ENCODE data around the gene AK6. TPM values are rescaled to one million over a fixed set of nuclear protein-coding genes. Genes with fewer than 3 reads are reported as not detected.

The AK6 gene
- total and polyA plus RNA-seq, 9 of the 15 experiments (the other 6 are each of a cell fraction or from before 2014, with no cell fraction given): 84.6 to 669 (median 143) TPM

GRCh38 chr5:69341520-69342161 lies 27.7 kb downstream of the AK6 start:
- Histone ChIP-seq H3K9me3 (replicated peaks; ENCODE audit: control insufficient read depth, insufficient read depth, low read depth, low read length) (no peaks in the 10 kb centered on the region), H3K27ac (ENCODE audit: extremely low read depth, low read depth, low read length) (no peak overlapping the region), H3K36me3 (ENCODE audit: control insufficient read depth, insufficient read depth, low read length) (no peaks in the 10 kb centered on the region), H3K4me2 (ENCODE audit: insufficient read depth, low read length) (no peak overlapping the region), H3K27me3 (ENCODE audit: control insufficient read depth in 2 of 2, insufficient read depth in 2 of 2, low read length in 2 of 2) (no peaks in the 10 kb centered on the region), H3K4me1 (replicated peaks in 1 of 2; ENCODE audit: control insufficient read depth in 2 of 2, insufficient read depth in 2 of 2, low read length in 2 of 2) (no peaks in the 10 kb centered on the region), H3K9ac (ENCODE audit: insufficient read depth in 1 of 2, low read depth in 2 of 2, low read length in 2 of 2) (no peak overlapping the region), H4K20me1 (replicated peaks; ENCODE audit: control insufficient read depth, insufficient read depth, low read length) (no peaks in the 10 kb centered on the region), H3K79me2 (ENCODE audit: control insufficient read depth, insufficient read depth, low read length) (no peaks in the 10 kb centered on the region), H3K4me3 (no peak overlapping the region), H2AFZ (ENCODE audit: low read depth, low read length) (no peak overlapping the region), H3K9me1 (ENCODE audit: control insufficient read depth, insufficient read depth, low read length) (no peaks in the 10 kb centered on the region)
- no peak for DNase-seq (ENCODE audit: extremely low read depth in 1 of 4, low spot score in 3 of 4)
- no TSS peak for BruUV-seq (replicated peaks)
- ChIA-PET CTCF (ENCODE audit: low intra/inter-chr PET ratio) (no interaction called here), POLR2A (no interaction called here)
- WGBS (ENCODE audit: insufficient coverage, low coverage, missing lambda C conversion rate): 49% methylated on average over 4 of the region's 4 CpGs
- ATAC-seq: no peak
- intact Hi-C loops (cut with micrococcal nuclease): no loop called here
- no peak for FAIRE-seq
- in situ Hi-C loops (cut with MboI): no loop called here
- TF ChIP-seq JUNB (CRISPR knock-in tag; conservative IDR thresholded peaks at IDR 0.05) (no peak), TCF3 (CRISPR knock-in tag; IDR thresholded peaks at IDR 0.05) (no peak), RBM25 (IDR thresholded peaks at IDR 0.05; ENCODE audit: low read depth, low read length, severe bottlenecking) (peak; percentile 47), ZNF507 (tag; conservative IDR thresholded peaks at IDR 0.05) (peak; percentile 26; the same call in 1 of the 2 replicates), TGIF2 (CRISPR knock-in tag; IDR thresholded peaks at IDR 0.05) (no peak)

Data from K562 (cell line).